GM23248 (cell line): ENCODE measurements around the gene PDGFRB. TPM values are rescaled to one million over a fixed set of nuclear protein-coding genes. Genes with fewer than 3 reads are reported as not detected.

Source experiments
- DNase-seq: peaks from one replicate; pipeline ENCODE4 v3.0.0-alpha.2; 2015
- H2AFZ ChIP-seq: fragments of 200-600 bp; sonication (generic); 2 replicates; pipeline ENCODE4 v1.6.1; 2016; ENCODE audit warnings: antibody characterized with exemption
- H3F3A ChIP-seq: fragments of 200-600 bp; sonication (generic); 2 replicates; pipeline ENCODE4 v1.6.1; 2016; ENCODE audit warnings: mild to moderate bottlenecking, antibody characterized with exemption, mixed run types; ENCODE audit not compliant: insufficient read depth
- H3K27ac ChIP-seq: fragments of 200-600 bp; sonication (generic); 2 replicates; pipeline ENCODE4 v1.5.1; 2016; ENCODE audit warnings: mild to moderate bottlenecking
- H3K27me3 ChIP-seq: fragments of 200-600 bp; sonication (generic); replicated peaks from 2 replicates; pipeline ENCODE4 v1.6.1; 2016; ENCODE audit warnings: mild to moderate bottlenecking; ENCODE audit not compliant: insufficient read depth
- H3K36me3 ChIP-seq: fragments of 200-600 bp; sonication (generic); 2 replicates; pipeline ENCODE4 v1.6.1; 2016; ENCODE audit warnings: low read depth, mild to moderate bottlenecking
- H3K4me1 ChIP-seq: fragments of 200-600 bp; sonication (generic); 2 replicates; pipeline ENCODE4 v1.6.1; 2016; ENCODE audit warnings: mild to moderate bottlenecking; ENCODE audit not compliant: insufficient read depth
- H3K4me2 ChIP-seq: fragments of 200-600 bp; sonication (generic); one replicate; pipeline ENCODE4 v1.6.1; 2016; ENCODE audit warnings: mild to moderate bottlenecking; ENCODE audit not compliant: unreplicated experiment
- H3K4me3 ChIP-seq: fragments of 200-600 bp; sonication (generic); 2 replicates; pipeline ENCODE4 v1.5.1; 2016; ENCODE audit warnings: mild to moderate bottlenecking
- H3K79me2 ChIP-seq: fragments of 200-600 bp; sonication (generic); 2 replicates; pipeline ENCODE4 v1.6.1; 2016; ENCODE audit warnings: mild to moderate bottlenecking; ENCODE audit not compliant: insufficient read depth
- H3K9ac ChIP-seq: fragments of 200-600 bp; sonication (generic); 2 replicates; pipeline ENCODE4 v1.6.1; 2016; ENCODE audit warnings: mild to moderate bottlenecking
- H3K9me2 ChIP-seq: fragments of 200-600 bp; sonication (generic); 2 replicates; pipeline ENCODE4 v1.6.1; 2016; ENCODE audit warnings: mixed run types, mild to moderate bottlenecking, moderate library complexity; ENCODE audit not compliant: insufficient read depth
- H3K9me3 ChIP-seq: fragments of 200-600 bp; sonication (generic); one replicate; pipeline ENCODE4 v1.6.1; 2017; ENCODE audit warnings: low read depth
- H4K20me1 ChIP-seq: fragments of 200-600 bp; sonication (generic); 2 replicates; pipeline ENCODE4 v1.6.0; 2016; ENCODE audit not compliant: insufficient read depth
- EZH2 ChIP-seq: fragments of 200-600 bp; sonication (generic); IDR thresholded peaks from 2 replicates; pipeline ENCODE4 v1.6.1; 2018; ENCODE audit warnings: antibody characterized with exemption, mild to moderate bottlenecking; ENCODE audit not compliant: insufficient read depth, poor library complexity, severe bottlenecking
- EZH2phosphoT487 ChIP-seq: fragments of 200-600 bp; sonication (generic); IDR thresholded peaks from 2 replicates; pipeline ENCODE4 v1.6.1; 2018; ENCODE audit warnings: antibody characterized with exemption, moderate library complexity, mild to moderate bottlenecking, low read depth; ENCODE audit not compliant: insufficient read depth
- whole genome bisulfite sequencing, 2 experiments: methylation state at CpG; one replicate each; pipeline ENCODE4 v1.1.6; 2015 to 2017; ENCODE audit warnings: low lambda C conversion rate in 2 of 2, low coverage in 1 of 2; ENCODE audit errors: missing lambda C conversion rate in 2 of 2; 5-methylcytosine and 5-hydroxymethylcytosine counted together
- in situ Hi-C: fragments of 300-500 bp; cut with MboI; formaldehyde crosslinking; loops from 2 replicates; pipeline ENCODE4 v1.15.0; 2020
- polyA plus RNA-seq: library from polyadenylated mRNA; unstranded; fragments of >200 nt; fragmentation: Nextera tagmentation; extraction: Ambion mirVana; gene quantifications from 2 replicates; pipeline ENCODE4 v1.2.1, GENCODE V29; 2016
- total RNA-seq: library from RNA; depleted of rRNA; stranded (reverse); fragments of >200 nt; shearing (Covaris generic); gene quantifications from 2 replicates; pipeline ENCODE4 v1.2.3, GENCODE V29; 2014

The PDGFRB gene
- total and polyA plus RNA-seq, 2 experiments from 2014 or later, result 155 to 205 TPM

DNA sequence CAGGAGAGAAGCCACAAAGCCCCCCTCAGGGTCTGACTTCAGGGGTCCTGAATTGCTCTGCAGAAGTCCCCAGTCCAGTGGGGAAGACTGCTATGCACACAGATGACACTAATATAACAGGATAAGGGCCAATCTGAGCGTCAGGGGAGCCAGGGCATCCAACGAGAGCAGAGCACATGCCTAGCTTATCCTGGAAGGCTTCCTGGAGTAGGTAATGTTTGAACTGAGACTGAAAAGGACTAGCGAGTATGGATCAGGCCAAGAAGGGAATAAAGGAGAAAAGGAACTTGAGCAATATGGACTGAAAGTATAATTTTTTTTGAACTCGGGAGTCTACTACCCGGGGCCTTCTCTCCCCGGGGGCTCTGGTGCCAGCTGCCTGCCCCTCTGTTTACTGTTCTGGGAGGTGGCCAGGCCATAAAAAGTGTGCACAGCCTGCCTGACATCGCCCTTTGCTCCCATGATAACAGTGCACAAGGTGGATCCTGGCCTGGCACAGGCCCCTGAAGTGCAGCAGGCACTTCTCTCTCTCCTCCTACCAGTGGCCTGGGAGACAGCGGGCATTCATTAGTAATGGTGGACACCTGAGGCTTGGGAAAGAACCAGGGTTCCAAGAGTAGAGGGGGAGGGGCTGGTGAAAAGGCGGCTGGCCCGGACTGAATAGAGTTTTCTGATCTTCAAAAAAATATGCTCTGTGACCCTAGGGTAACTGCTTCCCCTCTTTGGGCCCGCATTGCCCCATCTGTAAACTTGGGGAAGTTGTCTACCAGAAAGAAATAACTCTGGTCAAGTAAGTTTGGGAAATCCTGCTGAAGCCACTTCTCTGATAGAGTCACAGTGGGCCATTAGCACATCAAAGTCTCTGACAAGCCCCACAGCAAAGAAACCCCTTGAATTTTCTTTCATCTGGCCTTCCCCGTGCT, 29.6 kb upstream of the PDGFRB start:
- Histone ChIP-seq H3K79me2 (no peaks in the 10 kb centered on the region), H3F3A (no peaks in the 10 kb centered on the region), H3K4me3 (no peak overlapping the region), H3K9ac (no peak overlapping the region), H3K36me3 (no peaks in the 10 kb centered on the region), H3K4me1 (no peaks in the 10 kb centered on the region), H3K27me3 (peaks cover 21% of the 10 kb centered on the region), H3K9me2 (no peaks in the 10 kb centered on the region), H2AFZ (no peak overlapping the region), H3K4me2 (no peak overlapping the region), H3K27ac (no peak overlapping the region), H4K20me1 (no peaks in the 10 kb centered on the region), H3K9me3 (no peaks in the 10 kb centered on the region)
- no peak for TF ChIP-seq EZH2phosphoT487
- TF ChIP-seq EZH2, result no peak
- no peak for DNase-seq
- in situ Hi-C loops, result no loop called here
- 80 to 86% methylated on average over 12 of the region's 12 CpGs for WGBS, 2 experiments

DNA sequence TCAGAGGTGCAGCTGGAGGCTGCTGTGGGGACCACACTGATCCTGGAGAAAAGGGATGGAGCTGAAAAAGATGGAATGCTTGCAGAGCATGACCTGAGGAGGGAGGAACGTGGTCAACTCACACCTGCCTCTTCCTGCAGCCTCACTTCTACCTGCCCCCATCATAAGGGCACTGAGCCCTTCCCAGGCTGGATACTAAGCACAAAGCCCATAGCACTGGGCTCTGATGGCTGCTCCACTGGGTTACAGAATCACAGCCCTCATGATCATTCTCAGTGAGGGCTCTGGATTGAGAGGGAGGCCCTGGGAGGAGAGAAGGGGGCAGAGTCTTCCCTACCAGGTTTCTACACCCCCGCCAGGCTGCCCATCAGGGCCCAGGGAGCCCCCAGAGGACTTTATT, 28.4 kb upstream of the PDGFRB start:
- Histone ChIP-seq H3K36me3 (no peaks in the 10 kb centered on the region), H3K27ac (no peak overlapping the region), H3K9me2 (no peaks in the 10 kb centered on the region), H3K4me1 (no peaks in the 10 kb centered on the region), H3F3A (no peaks in the 10 kb centered on the region), H3K9me3 (no peaks in the 10 kb centered on the region), H3K27me3 (peaks cover 9% of the 10 kb centered on the region), H3K9ac (no peak overlapping the region), H4K20me1 (no peaks in the 10 kb centered on the region), H3K4me2 (no peak overlapping the region), H3K79me2 (no peaks in the 10 kb centered on the region), H2AFZ (no peak overlapping the region), H3K4me3 (no peak overlapping the region)
- no peak for TF ChIP-seq EZH2
- TF ChIP-seq EZH2phosphoT487, result no peak
- 60 to 68% methylated on average over 2 of the region's 2 CpGs for WGBS, 2 experiments
- in situ Hi-C loops, result no loop called here
- no peak for DNase-seq

DNA sequence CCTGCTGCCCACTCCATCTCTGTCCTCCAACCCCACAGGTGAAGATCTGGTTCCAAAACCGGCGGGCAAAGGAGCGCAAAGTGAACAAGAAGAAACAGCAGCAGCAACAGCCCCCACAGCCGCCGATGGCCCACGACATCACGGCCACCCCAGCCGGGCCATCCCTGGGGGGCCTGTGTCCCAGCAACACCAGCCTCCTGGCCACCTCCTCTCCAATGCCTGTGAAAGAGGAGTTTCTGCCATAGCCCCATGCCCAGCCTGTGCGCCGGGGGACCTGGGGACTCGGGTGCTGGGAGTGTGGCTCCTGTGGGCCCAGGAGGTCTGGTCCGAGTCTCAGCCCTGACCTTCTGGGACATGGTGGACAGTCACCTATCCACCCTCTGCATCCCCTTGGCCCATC, 27.8 kb upstream of the PDGFRB start:
- in situ Hi-C loops, result no loop called here
- 87 to 93% methylated on average over 11 to 12 of the region's 12 CpGs for WGBS, 2 experiments

DNA sequence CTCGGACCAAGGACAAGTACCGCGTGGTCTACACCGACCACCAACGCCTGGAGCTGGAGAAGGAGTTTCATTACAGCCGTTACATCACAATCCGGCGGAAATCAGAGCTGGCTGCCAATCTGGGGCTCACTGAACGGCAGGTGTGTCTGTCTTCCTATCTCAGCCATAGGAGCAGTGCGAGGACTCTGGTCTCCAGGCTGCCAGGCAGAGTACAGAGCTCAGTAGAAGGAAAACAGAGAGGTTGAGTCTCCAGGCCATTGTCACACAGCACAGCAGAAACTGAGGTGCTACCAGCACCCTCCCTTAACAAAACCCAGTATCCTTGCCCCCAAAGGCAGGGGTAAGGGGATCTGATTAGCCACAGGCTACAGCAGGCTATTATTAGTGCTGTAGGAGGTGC, 27.1 kb upstream of the PDGFRB start:
- no peak overlapping the region for H3K4me3 ChIP-seq
- no peak overlapping the region for H3K9ac ChIP-seq
- H3K36me3 ChIP-seq, result no peaks in the 10 kb centered on the region
- in situ Hi-C loops, result no loop called here
- H3F3A ChIP-seq, result no peaks in the 10 kb centered on the region
- WGBS, 2 experiments, result 93 to 95% methylated on average over 10 of the region's 10 CpGs
- no peak overlapping the region for H2AFZ ChIP-seq
- no peaks in the 10 kb centered on the region for H3K9me3 ChIP-seq
- H4K20me1 ChIP-seq, result no peaks in the 10 kb centered on the region
- TF ChIP-seq EZH2phosphoT487 (no peak), EZH2 (no peak)
- H3K27me3 ChIP-seq, result no peaks in the 10 kb centered on the region
- no peak overlapping the region for H3K27ac ChIP-seq
- no peak for DNase-seq
- no peaks in the 10 kb centered on the region for H3K79me2 ChIP-seq
- no peak overlapping the region for H3K4me2 ChIP-seq
- H3K4me1 ChIP-seq, result no peaks in the 10 kb centered on the region
- no peaks in the 10 kb centered on the region for H3K9me2 ChIP-seq

More for the DNA sequence above, 27.8 kb upstream of the PDGFRB start:
- no peaks in the 10 kb centered on the region for H4K20me1 ChIP-seq
- TF ChIP-seq EZH2 (no peak), EZH2phosphoT487 (no peak)
- no peaks in the 10 kb centered on the region for H3K9me3 ChIP-seq
- no peaks in the 10 kb centered on the region for H3K79me2 ChIP-seq
- no peaks in the 10 kb centered on the region for H3K36me3 ChIP-seq
- no peaks in the 10 kb centered on the region for H3K4me1 ChIP-seq
- no peak overlapping the region for H3K4me2 ChIP-seq
- no peak overlapping the region for H3K9ac ChIP-seq
- peaks cover 5% of the 10 kb centered on the region; the same call in 1 of the 2 replicates for H3K27me3 ChIP-seq
- DNase-seq, result no peak
- H3K27ac ChIP-seq, result no peak overlapping the region
- no peaks in the 10 kb centered on the region for H3F3A ChIP-seq
- no peak overlapping the region for H2AFZ ChIP-seq
- no peaks in the 10 kb centered on the region for H3K9me2 ChIP-seq
- no peak overlapping the region for H3K4me3 ChIP-seq
